T1000 (cell line): ENCODE data around the gene PHTF2.

Experiments used
- DNase-seq: peaks from one replicate; lab custom pipeline; 2025; ENCODE audit warnings: mixed read lengths; lab: John Stamatoyannopoulos, UW

Gene PHTF2

DNA sequence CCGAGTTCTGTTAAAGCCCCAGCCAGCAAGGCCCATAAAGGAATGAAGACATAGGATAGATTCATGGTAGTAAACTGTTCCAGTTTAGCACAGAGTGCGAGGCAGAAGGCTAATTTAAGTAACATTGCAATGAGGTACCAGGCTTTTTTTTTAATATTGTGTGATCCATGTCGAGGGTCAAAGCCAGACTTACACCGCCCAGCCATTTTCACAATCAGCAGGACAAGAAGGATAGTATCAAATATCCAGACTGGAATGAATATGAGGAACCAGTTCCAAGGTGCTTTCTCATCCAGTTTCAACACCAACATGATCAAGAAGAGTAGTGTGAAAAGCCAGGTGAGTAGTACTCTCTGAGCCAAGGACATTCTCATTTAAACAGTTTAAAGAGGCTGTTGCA lies 4.6 kb upstream of the PHTF2 start:
- no peak for DNase-seq

DNA sequence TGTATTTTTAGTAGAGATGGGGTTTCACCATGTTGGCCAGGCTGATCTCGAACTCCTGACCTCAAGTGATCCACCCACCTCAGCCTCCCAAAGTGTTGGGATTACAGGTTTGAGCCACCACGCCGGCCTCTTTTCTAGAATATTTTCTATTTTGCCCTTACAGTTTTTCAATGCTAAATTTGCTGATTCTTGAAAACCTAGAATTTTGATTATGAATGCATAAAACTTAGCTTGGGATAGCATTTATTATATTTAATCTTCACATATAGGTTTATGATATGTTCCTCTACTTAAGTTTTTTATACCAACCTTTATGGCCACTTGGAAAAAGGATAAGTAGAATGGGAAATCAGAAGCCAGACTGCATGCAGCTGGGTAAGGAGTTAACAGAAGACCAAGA lies 2.5 kb upstream of the PHTF2 start:
- no peak for DNase-seq

DNA sequence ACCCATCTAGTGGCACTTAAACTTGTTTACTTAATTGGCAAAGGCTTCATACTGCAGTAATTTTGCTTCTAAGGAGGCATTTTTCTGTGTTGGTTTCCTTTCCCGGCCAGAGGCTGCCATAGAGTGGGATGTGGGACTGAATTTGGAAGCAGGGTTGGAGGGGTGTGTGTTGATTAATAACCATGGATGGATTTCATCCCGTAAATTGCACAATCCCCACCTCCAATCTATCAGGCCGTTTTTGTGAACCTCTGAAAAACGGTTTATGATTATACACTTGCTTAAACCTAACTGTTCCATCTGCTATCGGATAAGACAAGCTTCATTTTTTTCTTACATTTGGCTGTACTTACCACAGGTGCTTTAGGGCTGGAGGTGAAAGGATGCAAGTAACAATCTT lies 1.6 kb upstream of the PHTF2 start:
- DNase-seq = no peak

DNA sequence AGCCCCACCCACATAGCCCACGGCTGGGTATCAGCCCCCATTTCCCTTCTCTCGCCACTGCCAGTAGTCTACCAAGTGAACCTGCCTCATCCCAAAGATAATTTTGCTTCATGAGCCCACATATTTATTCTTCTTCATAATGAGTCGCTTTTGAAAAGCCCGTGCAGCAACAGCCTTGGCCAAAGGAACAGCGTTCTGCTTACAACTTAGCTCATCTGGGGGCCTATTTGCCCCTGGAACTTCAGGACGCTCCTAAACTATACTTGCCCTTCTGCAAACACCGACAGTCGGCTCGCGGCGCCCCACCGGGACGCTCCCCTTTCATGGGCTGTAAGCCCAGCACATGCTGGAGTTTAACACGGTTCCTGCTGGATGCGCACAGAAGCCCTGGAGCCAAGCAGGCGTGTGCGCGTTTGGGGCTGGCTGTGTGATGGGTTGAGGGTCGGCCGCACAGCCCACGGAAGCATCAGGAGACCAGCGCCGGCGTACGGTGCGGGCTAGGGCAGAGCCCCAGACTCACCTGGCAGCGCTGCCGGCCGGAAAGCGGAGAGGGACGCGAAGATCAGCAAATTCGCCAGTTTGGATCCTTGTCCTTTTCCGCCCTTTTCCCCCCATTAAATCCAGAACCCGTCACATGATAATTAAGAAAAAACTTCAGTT lies 709 bp upstream of the PHTF2 start:
- DNase-seq = no peak

DNA sequence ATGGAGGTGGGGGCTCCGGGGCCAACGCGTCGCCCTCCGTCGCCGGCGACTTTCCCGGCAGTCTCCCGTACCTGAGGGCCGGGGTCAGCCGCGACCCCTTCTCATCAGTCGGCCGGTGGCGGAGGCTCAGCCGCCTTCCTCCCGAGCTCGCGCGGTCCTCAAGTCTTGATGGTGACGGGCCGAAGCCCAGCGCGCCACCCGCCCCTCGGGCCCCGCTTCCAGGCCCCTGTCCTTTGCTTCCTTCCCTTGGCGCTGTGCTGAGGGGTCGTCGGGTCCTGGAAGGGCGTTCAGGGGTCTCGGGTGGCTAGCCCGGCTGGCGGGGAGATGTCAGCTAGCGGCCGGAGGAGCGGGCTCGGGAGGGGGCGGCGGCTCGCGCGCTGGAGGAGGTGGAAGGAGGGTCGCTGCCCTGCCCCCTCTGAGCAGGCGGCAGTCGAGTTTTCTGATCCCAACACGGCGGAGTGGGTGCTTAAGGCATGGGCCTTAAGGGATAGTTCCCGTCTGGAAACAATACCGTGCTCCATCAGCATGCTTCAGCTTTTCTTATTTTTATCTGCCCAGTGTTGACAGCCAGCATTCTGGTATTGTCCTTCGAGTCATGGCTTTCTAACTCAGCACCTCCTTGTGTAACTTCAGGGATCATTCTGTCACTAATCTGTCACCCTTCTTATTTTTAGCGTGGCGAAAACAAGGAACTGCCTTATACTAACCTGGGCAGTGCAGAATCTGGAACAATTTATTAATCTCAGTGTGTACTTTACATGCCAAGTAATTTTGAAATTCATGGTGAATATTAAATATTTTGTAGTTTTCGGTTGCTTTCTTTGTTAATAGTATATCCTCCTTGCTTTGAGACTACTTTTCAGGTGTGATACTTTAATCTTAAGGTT lies 748 bp downstream of the PHTF2 start:
- peak; percentile 17 for DNase-seq

DNA sequence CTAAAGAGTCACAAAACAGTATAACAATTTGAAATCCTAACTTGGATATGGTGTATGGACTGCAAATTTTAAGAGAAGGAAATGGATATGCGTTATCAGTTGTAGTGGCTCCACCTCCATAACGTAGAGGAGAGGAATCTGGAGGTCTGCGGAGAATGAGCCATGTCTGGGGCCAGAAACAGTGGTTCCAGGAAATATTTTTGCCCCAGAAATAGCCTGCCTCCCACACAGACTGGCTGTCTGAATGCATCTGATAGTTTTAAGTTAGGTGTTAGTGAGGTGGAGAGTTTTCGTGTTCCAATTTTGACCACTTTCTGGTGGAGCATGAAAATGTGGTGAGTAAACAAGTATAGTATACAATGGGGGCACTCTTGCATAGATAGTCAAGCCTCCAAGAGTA lies 1.6 kb downstream of the PHTF2 start:
- DNase-seq = no peak

DNA sequence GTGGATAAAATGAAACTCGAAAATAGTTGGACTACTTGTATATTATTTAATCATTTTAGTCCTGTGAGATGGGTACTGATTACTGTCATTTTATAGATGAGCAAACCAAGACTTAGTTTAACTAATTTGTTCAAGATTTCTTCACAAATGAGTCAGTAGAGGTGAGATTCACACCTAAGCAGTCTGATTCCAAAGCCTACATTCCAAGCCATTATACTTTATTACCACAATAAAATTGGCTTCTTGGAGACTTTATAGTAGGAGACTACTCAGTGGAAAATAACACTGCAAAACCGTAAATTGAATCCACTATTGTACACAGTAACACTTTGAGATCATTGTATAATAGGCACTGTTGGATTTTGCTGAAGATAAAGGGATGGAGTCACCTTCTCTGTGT lies 2.2 kb downstream of the PHTF2 start:
- DNase-seq = no peak

DNA sequence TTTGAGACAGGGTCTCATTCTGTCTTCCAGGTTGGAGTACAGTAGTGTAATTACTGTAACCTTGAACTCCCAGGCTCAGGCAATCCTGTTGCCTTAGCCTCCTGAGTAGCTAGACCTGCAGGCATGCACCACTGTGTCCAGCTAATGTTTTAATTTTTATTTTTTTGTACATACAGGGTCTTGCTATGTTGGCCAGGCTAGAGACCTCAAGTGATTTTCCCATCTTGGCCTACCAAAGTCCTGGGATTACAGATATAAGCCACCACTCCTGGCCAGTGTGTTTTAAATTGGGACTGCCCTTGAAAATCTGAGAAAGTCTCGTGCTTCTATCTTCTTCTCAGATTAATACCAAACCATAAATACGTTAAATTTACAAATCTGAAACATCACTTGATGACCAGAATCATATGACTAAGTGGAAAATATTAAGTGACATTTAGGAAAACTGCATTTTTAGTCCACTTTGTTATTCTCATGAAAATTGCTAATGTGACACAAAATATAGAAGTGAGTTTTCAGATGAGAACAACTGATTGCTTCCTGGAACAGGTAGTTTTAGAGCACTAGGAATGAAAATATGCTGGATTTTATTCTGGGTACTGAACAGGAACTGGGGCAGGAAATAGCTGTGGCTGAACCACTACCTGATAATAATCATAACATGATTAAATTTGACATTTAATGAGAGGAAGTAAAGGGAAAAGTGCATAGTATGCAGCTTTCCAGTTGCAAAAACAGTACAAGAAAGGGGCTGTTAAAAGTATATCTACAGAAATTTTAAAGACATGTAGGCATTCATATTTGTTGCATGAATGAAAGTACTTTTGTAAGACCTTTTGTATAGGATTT lies 4.2 kb downstream of the PHTF2 start:
- no peak for DNase-seq

DNA sequence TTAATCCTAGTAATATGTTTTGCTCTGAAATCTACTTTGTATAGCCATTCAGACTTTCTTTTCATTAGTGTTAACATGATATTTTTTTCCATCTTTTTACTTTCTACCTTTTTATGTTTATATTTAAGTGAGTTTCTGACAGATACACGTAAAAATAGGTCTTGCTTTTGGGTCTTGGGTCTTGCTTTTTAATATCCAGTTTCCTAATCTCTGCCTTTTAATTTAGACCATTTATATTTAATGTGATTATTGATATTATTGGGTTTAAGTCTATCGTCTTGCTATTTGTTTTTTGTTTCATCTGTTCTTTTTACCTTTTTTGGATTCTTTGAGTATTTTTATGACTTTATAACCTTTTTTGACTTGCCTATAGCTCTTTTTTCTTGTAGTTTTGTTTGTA lies 7.9 kb downstream of the PHTF2 start:
- no peak for DNase-seq

DNA sequence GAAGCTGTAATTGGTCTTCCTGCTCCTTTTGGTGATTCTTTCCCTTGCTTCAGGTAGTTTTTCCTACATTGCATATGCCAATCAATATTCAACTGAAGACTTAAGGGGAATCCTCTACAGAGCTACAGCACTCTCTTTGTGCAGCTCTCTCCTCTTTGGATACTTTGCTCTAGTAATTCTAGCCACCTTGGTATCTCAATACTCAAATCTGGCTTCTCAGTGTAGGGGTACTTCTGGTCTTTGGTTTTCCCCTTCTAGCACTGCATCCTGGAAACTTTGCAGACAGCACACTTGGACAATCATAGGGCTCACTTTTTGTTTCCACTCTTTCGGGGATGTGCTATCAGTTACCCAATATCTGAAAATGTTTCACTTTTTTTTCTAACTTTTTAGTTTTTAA lies 9.9 kb downstream of the PHTF2 start:
- no peak for DNase-seq

DNA sequence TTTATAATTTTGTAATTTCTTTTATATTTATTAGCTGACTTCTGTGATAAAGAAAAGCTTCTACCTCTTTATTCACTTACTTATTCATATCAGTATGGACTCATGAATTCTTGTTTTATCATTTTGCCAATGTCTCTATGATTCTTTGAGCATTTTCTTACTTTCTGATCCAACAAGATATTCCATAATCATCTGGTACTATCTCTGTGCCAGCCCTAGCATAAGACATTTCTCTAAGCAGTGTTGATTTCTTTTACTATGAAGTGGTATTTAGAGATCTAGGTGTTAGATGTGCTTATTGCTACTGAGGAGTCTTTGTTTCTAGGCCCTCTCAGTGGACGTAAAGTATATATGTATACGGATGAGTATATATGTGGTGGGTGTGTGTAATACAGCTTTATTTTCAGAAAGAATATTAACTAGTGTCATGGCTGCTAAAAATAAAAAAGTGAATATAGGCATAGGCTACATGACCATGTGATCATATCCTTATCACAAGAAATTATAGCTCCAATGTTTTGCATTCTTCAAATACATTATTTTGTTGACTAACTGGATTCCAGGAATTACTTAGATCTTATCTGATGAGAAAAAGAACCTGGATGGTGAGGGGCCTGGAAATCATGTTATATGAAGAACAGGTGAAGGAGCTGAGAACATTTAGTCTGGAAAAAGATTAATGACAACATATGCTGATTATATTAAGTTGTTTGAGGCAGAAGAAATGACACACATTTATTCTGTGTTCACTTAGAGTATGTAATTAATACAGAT lies 13.1 kb downstream of the PHTF2 start:
- no peak for DNase-seq

DNA sequence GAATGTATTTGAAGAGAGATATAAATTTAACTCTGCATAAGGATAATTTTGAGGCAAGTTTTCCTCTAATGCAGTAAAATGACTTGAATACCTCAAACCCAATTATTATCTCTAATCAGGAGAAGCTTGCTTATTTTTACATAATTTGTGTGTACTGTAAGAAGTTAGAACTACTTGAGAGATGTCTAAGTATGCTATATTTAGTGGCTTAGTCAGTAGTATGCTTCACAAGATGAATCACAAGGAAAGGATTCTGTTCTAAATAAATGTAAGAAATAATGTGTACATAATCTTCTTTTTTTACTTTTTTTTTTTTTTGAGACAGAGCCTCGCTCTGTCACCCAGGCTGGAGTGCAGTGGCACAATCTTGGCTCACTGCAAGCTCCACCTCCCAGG lies 13.7 kb downstream of the PHTF2 start:
- DNase-seq = no peak

DNA sequence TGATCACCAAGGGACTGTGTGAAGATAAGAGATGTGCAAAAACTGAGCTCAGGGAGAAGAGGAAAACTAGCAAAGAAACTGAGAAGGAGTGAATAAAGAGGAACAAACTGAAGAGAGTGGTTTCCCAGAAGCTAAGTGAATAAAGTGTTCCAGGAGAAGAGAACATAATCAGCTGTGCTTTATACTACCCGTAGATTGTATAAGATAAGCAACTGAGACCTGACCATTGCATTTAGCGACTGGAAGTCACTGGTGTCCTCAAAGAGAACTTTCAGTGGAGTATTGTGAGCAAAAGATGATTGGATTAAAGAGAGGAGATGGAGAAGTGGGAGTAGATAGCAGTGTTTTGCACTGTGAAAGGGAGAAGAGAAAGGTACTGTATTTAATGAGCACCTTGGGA lies 14.6 kb downstream of the PHTF2 start:
- no peak for DNase-seq

DNA sequence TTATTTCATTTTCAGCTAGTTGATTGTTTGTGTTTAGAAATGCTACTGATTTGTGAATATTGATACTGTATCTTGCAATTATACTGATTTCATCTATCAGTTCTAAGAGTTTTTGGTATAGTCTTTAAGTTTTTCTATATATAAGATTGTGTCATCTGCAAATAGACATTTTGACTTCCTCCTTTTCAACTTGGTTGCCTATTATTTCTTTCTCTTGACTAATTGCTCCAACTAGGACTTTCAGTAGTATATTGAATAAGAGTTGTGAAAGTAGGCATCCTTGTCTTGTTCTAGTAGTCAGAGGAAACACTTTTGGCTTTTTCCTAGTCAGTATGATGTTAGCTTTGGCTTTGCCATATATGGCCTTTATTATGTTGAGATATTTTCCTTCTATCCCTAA lies 20.4 kb downstream of the PHTF2 start:
- no peak for DNase-seq

DNA sequence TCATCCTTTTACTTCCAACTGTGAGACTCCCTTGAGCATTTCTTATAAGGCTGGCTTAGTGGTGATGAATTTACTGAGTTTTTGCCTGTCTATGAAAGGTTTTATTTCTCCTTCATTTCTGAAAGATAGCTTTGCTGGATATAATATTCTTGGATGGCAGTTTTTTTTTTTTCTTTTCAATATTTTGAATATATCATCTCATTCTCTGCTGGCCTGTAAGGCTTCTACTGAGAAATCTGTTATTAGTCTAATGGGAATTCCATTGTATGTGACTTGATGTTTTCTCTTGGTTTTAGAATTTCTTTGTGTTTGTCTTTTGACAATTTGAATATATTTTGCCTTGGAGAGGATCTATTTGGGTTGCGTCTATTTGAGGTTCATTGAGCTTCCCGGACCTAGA lies 22.4 kb downstream of the PHTF2 start:
- DNase-seq = no peak

DNA sequence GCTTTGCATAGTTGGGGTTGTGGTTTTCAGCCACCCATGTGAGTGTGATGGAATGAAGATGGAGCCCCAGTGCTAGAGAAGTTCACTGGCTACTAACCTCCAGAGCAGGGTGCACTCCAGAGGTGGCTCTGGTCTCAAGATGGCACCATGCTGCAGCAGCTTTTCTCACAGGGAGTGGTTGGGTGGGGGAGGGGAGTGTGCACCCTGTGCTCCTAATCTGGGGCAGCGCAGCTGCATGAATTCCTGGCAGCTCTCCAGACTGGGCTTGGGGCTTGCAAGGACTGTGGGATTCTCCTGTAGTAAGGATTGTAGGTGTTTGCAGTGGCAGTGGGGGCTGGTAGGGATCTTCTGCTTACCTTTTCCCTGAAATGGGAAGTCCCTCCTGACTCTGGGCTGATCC lies 23.7 kb downstream of the PHTF2 start:
- DNase-seq = no peak

DNA sequence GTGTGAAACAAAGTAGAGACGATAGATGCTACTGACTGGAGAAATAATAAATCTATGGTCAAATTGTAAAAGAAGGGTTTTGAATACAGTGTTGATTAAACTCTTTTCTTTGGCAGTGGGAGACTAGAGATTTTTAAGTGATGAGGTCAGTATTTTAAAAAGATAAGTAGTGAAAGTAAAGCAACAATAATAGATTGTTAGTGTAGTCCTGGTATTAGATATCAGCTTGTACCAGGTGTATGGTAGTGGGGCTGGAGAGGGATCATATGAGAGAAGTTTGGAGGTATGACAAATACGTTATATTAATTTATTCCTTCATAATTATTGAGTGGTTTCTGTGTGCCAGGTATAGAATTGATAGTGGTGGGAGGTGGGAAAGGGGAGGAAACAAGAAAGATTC lies 25.2 kb downstream of the PHTF2 start:
- no peak for DNase-seq

DNA sequence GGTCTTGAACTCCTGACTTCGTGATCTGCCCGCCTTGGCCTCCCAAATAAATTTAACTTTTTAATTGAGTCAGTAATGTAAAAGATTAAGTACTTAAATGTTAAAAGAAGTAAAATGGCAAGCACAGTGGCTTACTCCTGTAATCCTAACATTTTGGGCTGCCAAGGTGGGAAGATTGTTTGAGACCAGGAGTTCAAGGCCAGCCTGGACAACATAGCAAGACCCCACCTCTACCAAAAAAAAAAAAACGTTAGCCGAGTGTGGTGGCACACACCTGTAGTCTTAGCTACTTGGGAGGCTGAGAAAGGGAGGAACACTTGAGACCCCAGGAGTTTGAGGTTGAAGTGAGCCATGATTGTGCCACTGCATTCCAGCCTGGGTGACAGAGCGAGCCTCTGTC lies 26.1 kb downstream of the PHTF2 start:
- DNase-seq = no peak

DNA sequence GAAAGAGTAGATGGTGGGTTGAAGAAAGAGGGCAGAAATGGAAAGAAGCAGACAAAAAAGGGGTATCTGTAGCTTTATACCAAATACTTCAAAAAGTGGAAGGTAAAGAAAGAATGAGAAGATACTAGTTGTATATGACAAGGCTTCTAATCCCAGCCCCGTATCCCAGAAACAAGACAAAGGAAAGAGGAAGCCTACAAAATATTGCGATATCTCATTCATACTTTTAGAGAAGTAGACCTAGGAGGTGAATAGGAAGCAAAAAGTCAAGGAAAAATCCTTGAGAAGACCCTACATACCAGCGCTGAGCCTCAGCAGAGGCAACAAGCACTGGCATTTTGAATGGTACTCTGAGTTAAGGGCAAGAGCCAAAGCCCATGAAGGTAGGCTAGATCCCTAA lies 26.6 kb downstream of the PHTF2 start:
- no peak for DNase-seq

DNA sequence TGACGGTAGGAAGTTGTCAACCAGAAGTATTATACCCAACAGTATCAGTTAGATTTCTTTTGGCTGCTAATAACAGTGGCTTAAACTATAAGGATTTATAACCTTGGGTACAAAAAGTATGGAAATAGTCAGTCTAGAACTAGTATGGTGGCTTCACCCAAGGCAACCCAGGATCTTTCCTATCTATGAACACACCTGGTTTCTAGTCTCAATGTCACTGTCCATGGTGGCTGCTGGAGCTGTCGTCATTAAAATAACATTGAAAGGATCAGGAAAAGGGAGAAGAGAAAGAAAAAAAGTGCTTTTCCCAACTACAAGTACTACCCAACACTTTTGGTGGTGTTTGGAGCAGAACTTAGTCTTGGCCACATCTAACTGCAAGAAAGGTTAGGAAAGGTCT lies 27.7 kb downstream of the PHTF2 start:
- DNase-seq = no peak

DNA sequence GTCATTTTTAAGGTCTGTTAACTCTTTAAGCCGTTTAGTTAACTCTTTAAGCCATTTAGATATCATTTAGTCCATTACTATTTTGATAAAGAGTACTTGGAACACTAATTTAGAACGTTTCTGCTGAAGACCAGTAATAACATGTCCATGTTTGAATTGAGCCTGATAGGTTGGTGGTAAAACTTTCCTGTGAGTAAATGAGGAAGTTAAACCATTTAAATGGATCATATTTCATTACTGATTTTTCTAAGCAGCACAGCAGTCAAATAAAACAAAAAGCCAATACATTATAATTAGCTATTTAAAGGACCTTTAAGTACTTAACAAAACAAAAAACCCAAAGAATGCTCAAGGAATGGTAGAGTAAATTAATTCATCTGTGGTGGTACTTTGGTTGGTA lies 29.4 kb downstream of the PHTF2 start:
- DNase-seq = no peak
